H9 (cell line): Measurements from ENCODE around the gene LRRC71. TPM values are rescaled to one million over a fixed set of nuclear protein-coding genes. Genes with fewer than 3 reads are reported as not detected.

ENCODE experiments used
- DNase-seq: peaks from one replicate; pipeline ENCODE4 v3.0.0-alpha.2; 2017
- H2AFZ ChIP-seq: one replicate; pipeline ENCODE4 v1.6.1; 2013; ENCODE audit warnings: mild to moderate bottlenecking, low read length, control low read depth, moderate library complexity
- H2AK5ac ChIP-seq: 2 replicates; pipeline ENCODE4 v1.6.1; 2013; ENCODE audit warnings: low read length, control low read depth, mixed read lengths; ENCODE audit not compliant: insufficient read length
- H2BK120ac ChIP-seq: one replicate; pipeline ENCODE4 v1.6.1; 2013; ENCODE audit warnings: low read depth, mild to moderate bottlenecking, low read length, control low read depth, inconsistent platforms; ENCODE audit not compliant: poor library complexity, severe bottlenecking
- H2BK12ac ChIP-seq: 2 replicates; pipeline ENCODE4 v1.6.1; 2013; ENCODE audit warnings: low read length, control low read depth, mixed read lengths, low read depth; ENCODE audit not compliant: insufficient read length
- H2BK15ac ChIP-seq: 2 replicates; pipeline ENCODE4 v1.6.1; 2013; ENCODE audit warnings: low read depth, low read length, control low read depth
- H2BK20ac ChIP-seq: one replicate; pipeline ENCODE4 v1.6.1; 2013; ENCODE audit warnings: low read depth, mild to moderate bottlenecking, low read length, control low read depth, inconsistent platforms; ENCODE audit not compliant: poor library complexity, severe bottlenecking
- H2BK5ac ChIP-seq: 2 replicates; pipeline ENCODE4 v1.6.1; 2013; ENCODE audit warnings: low read length, control low read depth, mixed read lengths; ENCODE audit not compliant: insufficient read length
- H3K14ac ChIP-seq: 2 replicates; pipeline ENCODE4 v1.6.1; 2013; ENCODE audit warnings: low read length, control low read depth; ENCODE audit not compliant: insufficient read depth
- H3K18ac ChIP-seq: 2 replicates; pipeline ENCODE4 v1.6.1; 2013; ENCODE audit warnings: low read depth, mild to moderate bottlenecking, mixed read lengths, low read length, control low read depth; ENCODE audit not compliant: insufficient read length
- H3K23ac ChIP-seq: 2 replicates; pipeline ENCODE4 v1.6.1; 2013; ENCODE audit warnings: low read length, control low read depth, mixed read lengths, low read depth; ENCODE audit not compliant: insufficient read length
- H3K23me2 ChIP-seq: 2 replicates; pipeline ENCODE4 v1.6.1; 2013; ENCODE audit warnings: low read depth, mild to moderate bottlenecking, mixed read lengths, low read length, control low read depth; ENCODE audit not compliant: insufficient read length, poor library complexity, severe bottlenecking
- H3K27ac ChIP-seq: 2 replicates; pipeline ENCODE4 v1.5.1; 2013; ENCODE audit warnings: low read length, control low read depth, mixed read lengths, low read depth; ENCODE audit not compliant: insufficient read length
- H3K27me3 ChIP-seq: 2 replicates; pipeline ENCODE4 v1.6.1; 2013; ENCODE audit warnings: low read length, control low read depth, inconsistent platforms; ENCODE audit not compliant: insufficient read depth
- H3K4ac ChIP-seq: 2 replicates; pipeline ENCODE4 v1.6.1; 2013; ENCODE audit warnings: low read depth, mild to moderate bottlenecking, control low read depth, inconsistent platforms, low read length, moderate library complexity
- H3K4me1 ChIP-seq: 2 replicates; pipeline ENCODE4 v1.6.1; 2013; ENCODE audit warnings: low read length, control low read depth, inconsistent platforms; ENCODE audit not compliant: insufficient read depth
- H3K4me2 ChIP-seq: 2 replicates; pipeline ENCODE4 v1.6.1; 2013; ENCODE audit warnings: low read length, control low read depth, mixed read lengths; ENCODE audit not compliant: insufficient read length, insufficient read depth
- H3K56ac ChIP-seq: 2 replicates; pipeline ENCODE4 v1.6.1; 2013; ENCODE audit warnings: low read depth, mild to moderate bottlenecking, mixed read lengths, low read length, control low read depth; ENCODE audit not compliant: insufficient read length
- H3K79me1 ChIP-seq: 2 replicates; pipeline ENCODE4 v1.6.1; 2013; ENCODE audit warnings: low read depth, mild to moderate bottlenecking, moderate library complexity, low read length, control low read depth, inconsistent platforms; ENCODE audit not compliant: insufficient read depth, poor library complexity, severe bottlenecking
- H3K79me2 ChIP-seq: 2 replicates; pipeline ENCODE4 v1.6.1; 2013; ENCODE audit warnings: low read length, control low read depth, inconsistent platforms; ENCODE audit not compliant: insufficient read depth
- H3K9ac ChIP-seq: 2 replicates; pipeline ENCODE4 v1.6.1; 2013; ENCODE audit warnings: low read length, control low read depth, mixed read lengths; ENCODE audit not compliant: insufficient read length; ENCODE audit errors: extremely low read depth
- H3K9me3 ChIP-seq: one replicate; pipeline ENCODE4 v1.6.1; 2013; ENCODE audit warnings: low read depth, low read length, inconsistent platforms; ENCODE audit not compliant: control insufficient read depth
- H3T11ph ChIP-seq: one replicate; pipeline ENCODE4 v1.6.1; 2013; ENCODE audit warnings: mild to moderate bottlenecking, low read length, control low read depth, inconsistent platforms
- H4K20me1 ChIP-seq: one replicate; pipeline ENCODE4 v1.6.1; 2013; ENCODE audit not compliant: control insufficient read depth, insufficient read length, insufficient read depth
- H4K5ac ChIP-seq: 2 replicates; pipeline ENCODE4 v1.6.1; 2013; ENCODE audit warnings: low read depth, mild to moderate bottlenecking, mixed read lengths, low read length, control low read depth; ENCODE audit not compliant: insufficient read length
- H4K8ac ChIP-seq: replicated peaks from 2 replicates; pipeline ENCODE4 v1.6.1; 2013; ENCODE audit warnings: low read length, control low read depth, mixed read lengths, low read depth; ENCODE audit not compliant: insufficient read length
- H4K91ac ChIP-seq: 2 replicates; pipeline ENCODE4 v1.6.1; 2013; ENCODE audit warnings: low read depth, mild to moderate bottlenecking, moderate library complexity, mixed read lengths, low read length, control low read depth; ENCODE audit not compliant: insufficient read length
- H3K27ac Mint-ChIP-seq, 3 experiments: 2 replicates in 2 of 3; 3 replicates in 1 of 3; pipeline ENCODE4 v1.8.0; 2020 to 2021; ENCODE audit warnings: mixed read lengths in 3 of 3, mild to moderate bottlenecking in 1 of 3, moderate library complexity in 1 of 3
- H3K27me3 Mint-ChIP-seq: 2 replicates; pipeline ENCODE4 v1.8.0; 2021; ENCODE audit warnings: low read depth, mild to moderate bottlenecking, moderate library complexity, mixed read lengths
- H3K36me3 Mint-ChIP-seq, 3 experiments: 2 replicates in 2 of 3; 3 replicates in 1 of 3; pipeline ENCODE4 v1.8.0; 2020 to 2021; ENCODE audit warnings: low read depth in 3 of 3, mixed read lengths in 3 of 3; ENCODE audit not compliant: insufficient read depth in 1 of 3
- H3K4me1 Mint-ChIP-seq, 2 experiments: 2 replicates each; pipeline ENCODE4 v1.8.0; 2020; ENCODE audit warnings: mixed read lengths in 2 of 2
- H3K4me3 Mint-ChIP-seq, 2 experiments: 2 replicates in 1 of 2; 3 replicates in 1 of 2; pipeline ENCODE4 v1.8.0; 2020 to 2021; ENCODE audit warnings: mild to moderate bottlenecking in 2 of 2, mixed read lengths in 2 of 2, moderate library complexity in 1 of 2
- H3K9me3 Mint-ChIP-seq, 2 experiments: 2 replicates in 1 of 2; 3 replicates in 1 of 2; pipeline ENCODE4 v1.8.0; 2020; ENCODE audit warnings: mild to moderate bottlenecking in 2 of 2, mixed read lengths in 2 of 2, moderate library complexity in 1 of 2
- WGBS: extraction: QIAGEN DNeasy Blood & Tissue Kit; methylation state at CpG from one replicate; pipeline ENCODE4 v1.1.7; 2013; ENCODE audit warnings: missing lambda C conversion rate, low lambda C conversion rate, mixed read lengths; ENCODE audit not compliant: insufficient read length; ENCODE audit errors: extremely low coverage; 5-methylcytosine and 5-hydroxymethylcytosine counted together
- total RNA-seq: library from RNA; stranded (reverse); gene quantifications from 2 replicates; pipeline ENCODE4 v1.2.1, GENCODE V29; 2021
- TF ChIP-seq, protein P1 (sequence below): fragments of 200-600 bp; sonication (generic); conservative IDR thresholded peaks from 3 replicates; pipeline ENCODE4 v1.8.0; 2021; ENCODE audit warnings: antibody characterized with exemption, mild to moderate bottlenecking

LRRC71 gene
- total RNA-seq, 1 experiment from 2014 or later = not detected

DNA sequence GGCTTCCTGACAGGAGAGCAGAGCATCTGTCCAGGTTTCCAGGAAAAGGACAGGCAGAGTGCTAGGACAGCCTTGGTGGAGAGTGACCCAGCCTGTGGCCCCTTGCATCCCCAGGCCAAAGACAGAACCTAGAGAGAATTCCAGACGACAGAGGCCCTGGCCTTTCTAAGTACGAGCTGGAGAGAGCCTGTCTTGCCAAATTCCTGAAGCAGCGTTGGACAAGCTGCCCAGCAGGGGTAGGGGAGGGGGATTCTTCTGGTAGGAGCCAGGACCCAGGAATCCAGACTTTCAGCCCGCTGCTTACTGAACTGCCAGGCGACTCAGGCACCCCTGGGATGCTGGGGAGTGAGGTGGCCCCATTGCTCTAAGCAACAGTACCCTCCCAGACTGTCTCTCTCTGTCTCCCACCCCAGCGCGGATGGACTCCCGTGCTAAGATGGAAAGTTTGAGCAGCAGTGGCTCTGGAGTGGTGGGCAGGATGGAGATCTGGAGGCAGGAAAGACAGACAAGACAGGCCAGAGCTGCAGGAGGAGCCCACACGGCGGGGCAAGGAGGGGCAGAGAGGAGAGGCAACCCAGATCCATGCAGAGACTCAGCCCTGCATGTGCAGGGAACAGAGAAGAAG, 35.8 kb upstream of the LRRC71 start:
- Histone ChIP-seq H2BK20ac (no peak overlapping the region), H4K20me1 (no peaks in the 10 kb centered on the region), H3K9ac (no peak overlapping the region), H3K23ac (no peak overlapping the region), H3K4me2 (no peak overlapping the region), H3T11ph (no peak overlapping the region), H3K23me2 (no peaks in the 10 kb centered on the region), H2BK120ac (no peak overlapping the region), H4K91ac (no peak overlapping the region), H2BK12ac (no peak overlapping the region), H2AK5ac (no peak overlapping the region), H4K8ac (no peak overlapping the region), H3K27me3 (no peaks in the 10 kb centered on the region; the same call in 1 of the 2 replicates), H2AFZ (no peak overlapping the region), H3K79me1 (no peaks in the 10 kb centered on the region), H3K9me3 (no peaks in the 10 kb centered on the region), H4K5ac (no peak overlapping the region), H3K4ac (no peak overlapping the region), H2BK15ac (no peak overlapping the region), H2BK5ac (no peak overlapping the region), H3K18ac (no peak overlapping the region), H3K14ac (no peak overlapping the region), H3K56ac (no peak overlapping the region), H3K4me1 (peaks cover 2% of the 10 kb centered on the region; the same call in 1 of the 2 replicates), H3K79me2 (no peaks in the 10 kb centered on the region), H3K27ac (no peak overlapping the region)
- H3K9me3 Mint-ChIP-seq = no peaks in the 10 kb centered on the region
- peaks cover 67% of the 10 kb centered on the region for H3K27me3 Mint-ChIP-seq
- H3K4me3 Mint-ChIP-seq = no peak overlapping the region
- peaks cover 35 to 67% of the 10 kb centered on the region in 2 experiments for H3K4me1 Mint-ChIP-seq
- TF ChIP-seq, protein P1, sequence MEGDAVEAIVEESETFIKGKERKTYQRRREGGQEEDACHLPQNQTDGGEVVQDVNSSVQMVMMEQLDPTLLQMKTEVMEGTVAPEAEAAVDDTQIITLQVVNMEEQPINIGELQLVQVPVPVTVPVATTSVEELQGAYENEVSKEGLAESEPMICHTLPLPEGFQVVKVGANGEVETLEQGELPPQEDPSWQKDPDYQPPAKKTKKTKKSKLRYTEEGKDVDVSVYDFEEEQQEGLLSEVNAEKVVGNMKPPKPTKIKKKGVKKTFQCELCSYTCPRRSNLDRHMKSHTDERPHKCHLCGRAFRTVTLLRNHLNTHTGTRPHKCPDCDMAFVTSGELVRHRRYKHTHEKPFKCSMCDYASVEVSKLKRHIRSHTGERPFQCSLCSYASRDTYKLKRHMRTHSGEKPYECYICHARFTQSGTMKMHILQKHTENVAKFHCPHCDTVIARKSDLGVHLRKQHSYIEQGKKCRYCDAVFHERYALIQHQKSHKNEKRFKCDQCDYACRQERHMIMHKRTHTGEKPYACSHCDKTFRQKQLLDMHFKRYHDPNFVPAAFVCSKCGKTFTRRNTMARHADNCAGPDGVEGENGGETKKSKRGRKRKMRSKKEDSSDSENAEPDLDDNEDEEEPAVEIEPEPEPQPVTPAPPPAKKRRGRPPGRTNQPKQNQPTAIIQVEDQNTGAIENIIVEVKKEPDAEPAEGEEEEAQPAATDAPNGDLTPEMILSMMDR = no peak
- H3K27ac Mint-ChIP-seq = no peak overlapping the region; a peak in 1 of 7 replicates
- no peak for DNase-seq
- WGBS = no CpG with 5 or more reads among the region's 10 CpGs
- no peaks in the 10 kb centered on the region for H3K36me3 Mint-ChIP-seq
